K562 (cell line): ENCODE measurements around the gene PDPK1. TPM values are rescaled to one million over a fixed set of nuclear protein-coding genes. Genes with fewer than 3 reads are reported as not detected.
"Not testable (repeated sequence)": the region's sequence is repeated elsewhere in the genome, so short reads cannot be mapped to it uniquely, and the experiment has no call there.

ENCODE experiments used
- ATAC-seq: fragments of 200-7000 bp; cut with Tn5 transposase; 3 replicates; pipeline ENCODE4 v1.9.1; 2020; ENCODE audit warnings: moderate library complexity
- BruUV-seq: library from RNA; stranded (reverse); fragments of 400-500 nt; replicated peaks from 2 replicates; lab custom pipeline; 2021; lab: Mats Ljungman, UMichigan
- CTCF ChIA-PET: fragments of 300-600 bp; formaldehyde crosslinking; extraction: SDS; loops from one replicate; lab custom pipeline; 2021; ENCODE audit warnings: low intra/inter-chr PET ratio; lab: Yijun Ruan, JAX
- POLR2A ChIA-PET: fragments of 300-600, 350-650 bp; sonication (Branson Sonifier 250); formaldehyde crosslinking; extraction: SDS; loops from one replicate; lab custom pipeline; 2021; ENCODE audit warnings: antibody characterized with exemption, inconsistent platforms; lab: Yijun Ruan, JAX
- DNase-seq, 4 experiments: peaks; one replicate each; pipeline versions ENCODE4 v3.0.0 to v3.0.0-alpha.2; 2011 to 2018; ENCODE audit warnings: low spot score in 3 of 4, mixed read lengths in 3 of 4; ENCODE audit errors: extremely low read depth in 1 of 4
- FAIRE-seq: peaks from 2 replicates; lab custom pipeline; 2011; peaks lifted over from hg19 to GRCh38; lab: Jason Lieb, UNC
- H2AFZ ChIP-seq: 2 replicates; pipeline ENCODE4 v1.6.0; 2011; ENCODE audit warnings: low read depth, low read length, control low read depth, inconsistent platforms
- H3K27ac ChIP-seq: fragments of 200-600 bp; 3 replicates; pipeline ENCODE4 v1.8.0; 2011; ENCODE audit warnings: low read depth, mild to moderate bottlenecking, control low read depth, inconsistent platforms, low read length, moderate library complexity, mixed read lengths; ENCODE audit errors: extremely low read depth
- H3K27me3 ChIP-seq, 2 experiments: fragments of 300-600 bp in 1 of 2; 2 replicates in 1 of 2; 3 replicates in 1 of 2; pipeline versions ENCODE4 v1.6.0 to v1.8.0; 2011; ENCODE audit warnings: inconsistent platforms in 2 of 2, low read length in 2 of 2, mild to moderate bottlenecking in 1 of 2, mixed read lengths in 1 of 2, moderate library complexity in 1 of 2; ENCODE audit not compliant: control insufficient read depth in 2 of 2, insufficient read depth in 2 of 2
- H3K36me3 ChIP-seq: fragments of 300-600 bp; 3 replicates; pipeline ENCODE4 v1.8.0; 2011; ENCODE audit warnings: mild to moderate bottlenecking, low read length, inconsistent platforms; ENCODE audit not compliant: control insufficient read depth, insufficient read depth
- H3K4me1 ChIP-seq, 2 experiments: fragments of 200-600 bp in 1 of 2; replicated peaks in 1 of 2; 2 replicates in 1 of 2; 3 replicates in 1 of 2; pipeline versions ENCODE4 v1.5.1 to v1.8.0; 2011; ENCODE audit warnings: inconsistent platforms in 2 of 2, low read length in 2 of 2, mild to moderate bottlenecking in 1 of 2, mixed read lengths in 1 of 2, moderate library complexity in 1 of 2; ENCODE audit not compliant: control insufficient read depth in 2 of 2, insufficient read depth in 2 of 2
- H3K4me2 ChIP-seq: 2 replicates; pipeline ENCODE4 v1.6.1; 2011; ENCODE audit warnings: low read length, control low read depth, inconsistent platforms, mixed read lengths; ENCODE audit not compliant: insufficient read depth
- H3K4me3 ChIP-seq: fragments of 200-600 bp; sonication (generic), shearing (Covaris generic); 2 replicates; pipeline ENCODE4 v1.5.1; 2016; ENCODE audit warnings: control low read depth, inconsistent platforms
- H3K79me2 ChIP-seq: fragments of 200-600 bp; 3 replicates; pipeline ENCODE4 v1.8.0; 2011; ENCODE audit warnings: low read length, inconsistent platforms; ENCODE audit not compliant: control insufficient read depth, insufficient read depth
- H3K9ac ChIP-seq, 2 experiments: 2 replicates each; pipeline versions ENCODE4 v1.6.0 to v1.6.1; 2011; ENCODE audit warnings: low read depth in 2 of 2, low read length in 2 of 2, control low read depth in 1 of 2, inconsistent platforms in 1 of 2, mild to moderate bottlenecking in 1 of 2, mixed read lengths in 1 of 2; ENCODE audit not compliant: insufficient read depth in 1 of 2
- H3K9me1 ChIP-seq: one replicate; pipeline ENCODE4 v1.6.0; 2011; ENCODE audit warnings: inconsistent platforms, mild to moderate bottlenecking, low read length, moderate library complexity; ENCODE audit not compliant: control insufficient read depth, insufficient read depth
- H3K9me3 ChIP-seq: replicated peaks from 2 replicates; pipeline ENCODE4 v1.5.1; 2011; ENCODE audit warnings: low read depth, low read length, inconsistent platforms; ENCODE audit not compliant: control insufficient read depth, insufficient read depth
- H4K20me1 ChIP-seq: replicated peaks from 2 replicates; pipeline ENCODE4 v1.6.1; 2011; ENCODE audit warnings: low read length, inconsistent platforms, mixed read lengths; ENCODE audit not compliant: control insufficient read depth, insufficient read depth
- CTCF ChIP-seq, 3 experiments: IDR thresholded peaks in 2 of 3; conservative IDR thresholded peaks in 1 of 3; 2 replicates each; pipeline ENCODE4 v1.5.1; 2011 to 2012; ENCODE audit warnings: low read length in 3 of 3, mild to moderate bottlenecking in 3 of 3, control low read depth in 2 of 3, improper control_type of control experiment in 1 of 3, inconsistent platforms in 1 of 3, low read depth in 1 of 3, mixed read lengths in 1 of 3, moderate library complexity in 1 of 3; ENCODE audit not compliant: insufficient read depth in 2 of 3
- SMC3 ChIP-seq: conservative IDR thresholded peaks from 2 replicates; pipeline ENCODE4 v1.6.1; 2011; ENCODE audit warnings: low read depth, low read length, improper control_type of control experiment; ENCODE audit not compliant: insufficient read depth
- WGBS: fragments of 100-300 bp; shearing (Covaris generic); methylation state at CpG from one replicate; pipeline ENCODE4 v1.1.6; 2016; ENCODE audit warnings: low coverage, mixed read lengths; ENCODE audit not compliant: insufficient coverage; ENCODE audit errors: missing lambda C conversion rate; 5-methylcytosine and 5-hydroxymethylcytosine counted together
- in situ Hi-C: fragments of 300-500 bp; cut with MboI; formaldehyde crosslinking; loops from 4 replicates; pipeline ENCODE4 v1.15.0; 2018; ENCODE audit warnings: inconsistent platforms, mixed read lengths
- intact Hi-C: fragments of 100-400 bp; cut with micrococcal nuclease; formaldehyde crosslinking; loops from 2 replicates; pipeline ENCODE4 v1.14.2; 2022
- polyA plus RNA-seq, 8 experiments: library from polyadenylated mRNA; depleted of rRNA in 4 of 8; stranded (reverse) in 5 of 8; unstranded in 3 of 8; fragments of >200 nt; fragmentation: Nextera tagmentation in 2 of 8; fragmentation: Illumina TruSeq in 1 of 8; extraction: Ambion mirVana in 2 of 8; extraction: Trizol in 1 of 8; gene quantifications; 2 replicates each; pipeline versions ENCODE4 v1.2.1 to v1.2.3, GENCODE V29; 2011 to 2014; ENCODE audit warnings: inconsistent platforms in 1 of 8, missing spikeins in 1 of 8
- total RNA-seq, 7 experiments: library from RNA; depleted of rRNA in 6 of 7; stranded (reverse); fragments of >200 nt in 6 of 7; fragmentation: Illumina TruSeq in 2 of 7; extraction: Trizol in 2 of 7; gene quantifications; 2 replicates each; pipeline versions ENCODE4 v1.2.1 to v1.2.3, GENCODE V29; 2011 to 2021; ENCODE audit warnings: low replicate concordance in 1 of 7

PDPK1 gene
- total and polyA plus RNA-seq, 9 of the 15 experiments (the other 6 are each of a cell fraction or from before 2014, with no cell fraction given) = 4.0 to 37.2 (median 18.7) TPM

GRCh38 chr16:2560798-2561133, 22.9 kb downstream of the PDPK1 start:
- H3K4me2 ChIP-seq, H3K9me3 ChIP-seq, H3K79me2 ChIP-seq, DNase-seq, H3K4me3 ChIP-seq, H3K9ac ChIP-seq, in situ Hi-C loops, BruUV-seq, CTCF ChIA-PET, POLR2A ChIA-PET, intact Hi-C loops, H4K20me1 ChIP-seq, H2AFZ ChIP-seq, H3K4me1 ChIP-seq, H3K27me3 ChIP-seq, H3K9me1 ChIP-seq, H3K36me3 ChIP-seq, H3K27ac ChIP-seq: not testable (repeated sequence)
- WGBS = 0% methylated on average over 1 of the region's 4 CpGs
- FAIRE-seq (peak; percentile 88), ATAC-seq (peak; percentile 99)
- 0 out of 2 replicates have a peak, but pooled peaks have one; percentile 25 for TF ChIP-seq SMC3
- TF ChIP-seq CTCF (IDR thresholded peaks at IDR 0.05 in 2 of 3, conservative IDR thresholded peaks at IDR 0.05 in 1 of 3; ENCODE audit: insufficient read depth in 2 of 3, low read depth in 1 of 3, low read length in 3 of 3) = peak in 2 of 3 experiments; percentile 36 to 37; a peak in 4 of 6 replicates

- H2AFZ ChIP-seq, CTCF ChIA-PET, H3K4me2 ChIP-seq, H3K36me3 ChIP-seq, H3K79me2 ChIP-seq, in situ Hi-C loops, DNase-seq, ATAC-seq, H3K9ac ChIP-seq, BruUV-seq, H3K4me3 ChIP-seq, intact Hi-C loops, H4K20me1 ChIP-seq, H3K27ac ChIP-seq, FAIRE-seq, POLR2A ChIA-PET, H3K27me3 ChIP-seq, H3K4me1 ChIP-seq, H3K9me1 ChIP-seq, H3K9me3 ChIP-seq: not testable (repeated sequence)
- no CpG with 5 or more reads among the region's 6 CpGs for WGBS
Observed at GRCh38 chr16:2567506-2567905, 29.7 kb downstream of the PDPK1 start.

- H2AFZ ChIP-seq, H3K9me3 ChIP-seq, in situ Hi-C loops, H3K9ac ChIP-seq, H3K4me2 ChIP-seq, ATAC-seq, H3K9me1 ChIP-seq, H3K79me2 ChIP-seq, POLR2A ChIA-PET, BruUV-seq, intact Hi-C loops, DNase-seq, H3K4me3 ChIP-seq, H3K27ac ChIP-seq, CTCF ChIA-PET, H3K27me3 ChIP-seq, H4K20me1 ChIP-seq, FAIRE-seq, H3K36me3 ChIP-seq, H3K4me1 ChIP-seq: not testable (repeated sequence)
- no CpG with 5 or more reads among the region's 11 CpGs for WGBS
Observed at GRCh38 chr16:2568573-2568972, 30.8 kb downstream of the PDPK1 start.
